Liver (tissue), 3 donors: ENCODE results near the gene SMIM21.

Source experiments
- CTCF ChIP-seq: fragments of 150-350 bp; IDR thresholded peaks from 2 replicates; pipeline ENCODE4 v1.5.1; 2017; ENCODE audit warnings: improper control_type of control experiment, low read depth, low read length; ENCODE audit not compliant: missing input control
- GABPA ChIP-seq, 2 donors: IDR thresholded peaks in 1 of 2; conservative IDR thresholded peaks in 1 of 2; 2 replicates each; pipeline ENCODE4 v1.6.1; 2016; ENCODE audit warnings: antibody characterized with exemption in 2 of 2, mild to moderate bottlenecking in 1 of 2, moderate library complexity in 1 of 2
- JUND ChIP-seq, 2 donors: IDR thresholded peaks; 2 replicates each; pipeline ENCODE4 v1.6.1; 2016; ENCODE audit warnings: antibody characterized with exemption in 2 of 2
- RXRA ChIP-seq, 2 donors: IDR thresholded peaks; 2 replicates each; pipeline ENCODE4 v1.6.1; 2017 to 2018; ENCODE audit warnings: antibody characterized with exemption in 2 of 2, mild to moderate bottlenecking in 1 of 2
- SP1 ChIP-seq: IDR thresholded peaks from 2 replicates; pipeline ENCODE4 v1.6.1; 2018; ENCODE audit warnings: antibody characterized with exemption, mild to moderate bottlenecking
- TAF1 ChIP-seq: conservative IDR thresholded peaks from 2 replicates; pipeline ENCODE4 v1.6.1; 2016; ENCODE audit warnings: antibody characterized with exemption, mild to moderate bottlenecking
- TF ChIP-seq, protein P1 (sequence below): IDR thresholded peaks from 2 replicates; pipeline ENCODE4 v1.6.1; 2016; ENCODE audit warnings: antibody characterized with exemption
- donor health status: healthy.
- donor health status: healthy.

DNA sequence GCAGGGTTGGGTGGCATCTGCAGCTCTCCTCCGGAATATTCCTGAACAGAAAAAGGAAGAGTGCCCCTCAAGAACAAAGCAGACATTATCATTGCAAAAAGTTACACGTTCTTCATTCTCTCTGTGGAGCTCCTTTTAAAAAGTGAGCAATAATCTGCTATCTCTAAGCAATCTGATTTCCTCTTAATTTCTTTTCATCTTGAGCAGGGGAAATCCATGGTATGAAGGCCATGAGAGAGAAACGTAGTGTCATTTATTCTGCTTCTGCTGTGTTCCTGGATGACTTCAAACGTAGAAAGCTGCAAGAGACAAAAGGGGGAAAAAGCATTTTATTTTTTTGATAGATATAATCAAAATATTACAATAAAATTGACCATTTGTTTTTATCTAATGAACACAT is 16.9 kb downstream of the SMIM21 start:
- TF ChIP-seq CTCF (no peak), RXRA (IDR thresholded peaks at IDR 0.05) (no peak), GABPA (IDR thresholded peaks at IDR 0.05 in 1 of 2, conservative IDR thresholded peaks at IDR 0.05 in 1 of 2) (no peak), JUND (IDR thresholded peaks at IDR 0.05) (no peak), TAF1 (no peak), SP1 (no peak)
- TF ChIP-seq, protein P1, sequence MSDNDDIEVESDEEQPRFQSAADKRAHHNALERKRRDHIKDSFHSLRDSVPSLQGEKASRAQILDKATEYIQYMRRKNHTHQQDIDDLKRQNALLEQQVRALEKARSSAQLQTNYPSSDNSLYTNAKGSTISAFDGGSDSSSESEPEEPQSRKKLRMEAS: no peak
